ENCODE data around the gene GCNT4.
A peak's percentile ranks its signal among the peaks of the same experiment; 100 is the strongest.
"Not testable (repeated sequence)": the region's sequence is repeated elsewhere in the genome, so short reads cannot be mapped to it uniquely, and the experiment has no call there.

GCNT4 gene, protein sequence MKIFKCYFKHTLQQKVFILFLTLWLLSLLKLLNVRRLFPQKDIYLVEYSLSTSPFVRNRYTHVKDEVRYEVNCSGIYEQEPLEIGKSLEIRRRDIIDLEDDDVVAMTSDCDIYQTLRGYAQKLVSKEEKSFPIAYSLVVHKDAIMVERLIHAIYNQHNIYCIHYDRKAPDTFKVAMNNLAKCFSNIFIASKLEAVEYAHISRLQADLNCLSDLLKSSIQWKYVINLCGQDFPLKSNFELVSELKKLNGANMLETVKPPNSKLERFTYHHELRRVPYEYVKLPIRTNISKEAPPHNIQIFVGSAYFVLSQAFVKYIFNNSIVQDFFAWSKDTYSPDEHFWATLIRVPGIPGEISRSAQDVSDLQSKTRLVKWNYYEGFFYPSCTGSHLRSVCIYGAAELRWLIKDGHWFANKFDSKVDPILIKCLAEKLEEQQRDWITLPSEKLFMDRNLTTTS

GRCh38 chr5:75052192-75053053 lies at the start of gene GCNT4:
Gene GCNT4, minus strand, starts transcription at chr5:75052558. Its CDS starts 22,521 bp downstream, at chr5:75030037.
- no peak for DNase-seq (ENCODE audit: extremely low read depth in 1 of 2, low read depth in 1 of 2)

- DNase-seq (ENCODE audit: extremely low read depth in 1 of 2, low read depth in 1 of 2): not testable (repeated sequence)
These were observed 43.6 kb upstream of the GCNT4 start for GRCh38 chr5:75095956-75096355.

GRCh38 chr5:75091597-75091996 lies 39.2 kb upstream of the GCNT4 start:
- no peak for DNase-seq (ENCODE audit: extremely low read depth in 1 of 2, low read depth in 1 of 2)

DNA sequence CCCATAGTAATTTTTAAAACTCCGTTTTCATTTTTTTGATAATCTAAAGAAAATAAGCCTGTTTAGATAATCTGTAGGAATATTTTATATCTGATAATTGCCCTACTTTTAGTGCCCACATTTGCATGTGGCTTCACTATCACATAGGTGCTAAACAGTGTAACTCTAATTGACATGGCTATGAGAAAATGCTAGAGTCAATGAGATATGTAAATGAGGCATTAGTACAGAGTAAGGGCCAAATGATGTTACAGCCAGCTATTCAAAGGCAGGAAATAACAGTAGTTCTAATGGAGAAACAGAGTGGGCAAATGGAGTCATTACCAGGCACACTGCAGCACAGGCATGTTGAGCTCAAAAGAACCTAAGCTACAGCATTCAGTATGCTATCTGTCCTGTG lies 37.3 kb upstream of the GCNT4 start:
- no peak for DNase-seq (ENCODE audit: extremely low read depth in 1 of 2, low read depth in 1 of 2)

- peak; percentile 23 to 54 for DNase-seq (ENCODE audit: extremely low read depth in 1 of 2, low read depth in 1 of 2)
These were observed 36.8 kb upstream of the GCNT4 start for GRCh38 chr5:75089137-75089536.

DNA sequence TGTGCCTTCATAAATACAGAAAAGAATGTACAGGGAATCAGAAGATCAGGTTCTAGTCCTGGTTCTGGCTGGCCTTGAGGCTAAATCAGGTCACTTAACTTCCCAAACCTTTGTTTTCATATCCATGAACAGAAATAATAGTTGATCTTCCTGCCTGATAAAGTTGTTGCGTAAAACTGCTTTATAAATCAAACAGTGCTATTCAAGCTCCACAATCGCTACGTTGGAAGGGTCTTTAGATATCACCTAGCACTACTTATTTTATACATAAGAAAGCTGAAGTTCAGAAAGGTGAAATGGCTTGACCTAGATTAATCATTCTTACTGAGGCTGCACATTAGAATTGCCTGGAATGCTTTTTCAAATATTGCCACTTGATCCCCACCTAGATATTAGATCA lies 36.3 kb upstream of the GCNT4 start:
- DNase-seq (ENCODE audit: extremely low read depth in 1 of 2, low read depth in 1 of 2): no peak

GRCh38 chr5:75081510-75081909 lies 29.2 kb upstream of the GCNT4 start:
- DNase-seq (ENCODE audit: extremely low read depth in 1 of 2, low read depth in 1 of 2): no peak

DNA sequence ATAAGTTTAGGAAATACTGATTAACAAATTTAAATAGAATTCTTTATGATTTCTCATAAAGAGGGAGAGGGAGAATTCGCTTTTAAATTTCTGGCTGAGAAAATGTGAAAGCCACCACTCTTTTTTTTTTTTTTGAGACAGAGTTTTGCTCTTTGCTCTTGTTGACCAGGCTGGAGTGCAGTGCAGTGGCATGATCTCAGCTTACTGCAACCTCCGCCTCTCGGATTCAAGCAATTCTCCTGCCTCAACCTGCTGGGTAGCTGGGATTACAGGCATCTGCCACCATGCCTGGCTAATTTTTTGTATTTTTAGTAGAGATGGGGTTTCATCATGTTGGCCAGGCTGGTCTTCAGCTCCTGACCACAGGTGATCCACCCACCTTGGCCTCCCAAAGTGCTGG lies 27.0 kb upstream of the GCNT4 start:
- DNase-seq (ENCODE audit: extremely low read depth in 1 of 2, low read depth in 1 of 2): not testable (repeated sequence)

DNA sequence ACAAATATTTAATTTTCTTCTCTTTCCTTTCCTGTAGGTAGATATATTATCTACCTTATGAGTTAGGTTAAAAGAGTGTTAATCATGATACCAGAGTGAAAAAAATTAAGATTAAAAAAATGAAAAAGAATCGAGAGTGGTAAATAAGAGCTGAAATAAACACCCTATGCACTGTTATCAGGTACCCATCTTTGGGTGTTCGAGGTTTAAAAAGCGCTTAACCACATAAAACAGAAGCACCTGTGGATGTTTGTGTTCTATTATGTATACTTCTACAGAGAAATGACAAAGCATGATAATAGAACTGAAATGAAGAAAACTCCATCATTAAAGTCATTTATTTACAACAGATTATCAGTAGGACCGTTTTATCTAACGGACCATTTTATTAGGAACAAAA lies 25.7 kb upstream of the GCNT4 start:
- no peak for DNase-seq (ENCODE audit: extremely low read depth in 1 of 2, low read depth in 1 of 2)

- no peak for DNase-seq (ENCODE audit: extremely low read depth in 1 of 2, low read depth in 1 of 2)
These were observed 19.7 kb upstream of the GCNT4 start for GRCh38 chr5:75072061-75072460.

DNA sequence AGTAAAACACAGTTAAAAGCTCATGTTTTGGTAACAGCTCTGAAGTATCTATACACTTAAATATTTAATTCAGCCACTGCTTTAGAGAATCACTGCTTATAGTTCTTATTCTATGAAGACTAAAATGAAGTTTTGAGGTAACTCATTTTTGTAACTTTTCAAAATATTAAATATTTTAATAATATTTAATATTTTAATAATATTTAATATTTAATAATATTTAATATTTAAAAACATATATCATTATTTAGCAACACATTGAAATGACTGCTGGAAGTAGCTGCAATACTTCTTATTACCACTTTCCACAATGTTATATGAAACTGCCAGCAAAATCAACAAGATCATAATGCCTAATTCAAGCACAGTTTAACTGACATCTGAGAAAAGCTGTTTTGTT lies 18.7 kb upstream of the GCNT4 start:
- no peak for DNase-seq (ENCODE audit: extremely low read depth in 1 of 2, low read depth in 1 of 2)

DNA sequence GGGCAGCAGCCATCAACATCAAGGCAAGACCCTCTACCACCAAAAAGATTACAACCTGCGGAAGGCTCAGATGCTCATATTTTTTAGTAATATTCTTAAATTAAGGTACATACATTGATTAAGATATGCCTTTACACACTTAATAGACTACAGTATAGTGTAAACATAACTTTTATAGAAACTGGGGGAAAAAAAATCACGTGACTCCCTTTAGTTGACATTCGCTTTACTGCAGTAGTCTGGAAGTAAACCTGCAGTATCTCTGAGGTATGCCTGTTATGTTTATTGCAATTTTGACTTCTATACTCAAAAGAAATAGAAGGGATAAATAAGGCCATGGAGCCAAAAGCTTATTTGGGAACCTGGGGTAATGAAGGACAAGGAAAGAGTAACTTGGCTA lies 15.1 kb upstream of the GCNT4 start:
- no peak for DNase-seq (ENCODE audit: extremely low read depth in 1 of 2, low read depth in 1 of 2)

DNA sequence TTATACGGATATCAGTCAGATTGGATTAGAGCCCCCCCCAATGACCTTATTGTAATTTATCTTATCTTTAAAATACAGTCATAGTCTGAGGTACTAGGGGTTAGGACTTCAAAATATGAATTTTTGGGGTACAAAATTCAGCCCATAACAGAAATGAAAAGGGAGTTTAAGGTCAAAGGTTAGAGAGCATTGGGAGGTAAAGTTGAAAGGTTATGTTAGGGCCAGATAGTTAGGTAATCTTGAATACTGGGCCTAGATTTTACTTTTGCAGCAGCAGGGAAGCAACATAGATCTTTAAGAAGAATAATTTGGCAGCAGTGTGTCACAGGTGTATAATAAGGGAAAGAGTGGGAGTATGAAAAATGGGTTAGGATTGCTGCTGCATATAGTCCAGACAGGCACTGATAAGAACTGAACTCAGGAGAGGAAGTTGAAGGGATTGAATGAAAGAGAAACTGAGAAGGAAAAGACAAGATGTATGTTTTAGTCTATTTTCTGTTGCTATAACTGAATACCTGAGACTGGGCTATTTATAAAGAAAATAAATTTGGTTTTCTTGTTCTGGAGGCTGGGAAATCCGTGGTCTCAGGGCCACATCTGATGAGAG lies 10.7 kb upstream of the GCNT4 start:
- no peak for DNase-seq (ENCODE audit: extremely low read depth in 1 of 2, low read depth in 1 of 2)

DNA sequence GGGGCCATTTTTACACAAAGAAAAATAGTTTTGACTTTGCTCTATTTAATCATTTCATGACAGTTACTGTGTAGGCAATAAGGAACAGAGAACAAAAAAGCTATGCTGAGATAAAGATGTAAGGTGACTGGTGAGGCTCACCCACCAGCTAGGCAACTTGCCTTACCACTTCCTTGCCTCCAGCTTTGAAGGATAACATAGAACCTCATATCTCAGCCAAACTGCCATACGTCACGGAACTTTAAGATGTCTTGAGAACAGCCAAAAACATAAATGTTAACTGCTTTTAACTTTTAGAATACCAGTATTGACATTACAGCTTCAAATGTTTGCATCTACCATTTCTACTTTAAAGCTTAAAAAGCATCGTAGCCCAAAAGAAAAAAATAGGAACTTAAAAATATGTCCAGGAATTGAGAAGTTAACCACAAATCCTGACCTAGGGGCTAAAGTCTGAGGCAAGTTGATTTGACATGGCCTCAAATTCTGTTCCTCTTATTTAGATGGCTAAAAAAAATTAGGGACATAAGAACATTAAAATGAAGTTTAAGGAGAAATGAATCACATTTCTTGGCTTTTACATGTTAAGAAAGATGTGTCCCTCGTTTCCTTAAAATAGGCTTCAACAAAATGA lies 7.7 kb upstream of the GCNT4 start:
- no peak for DNase-seq (ENCODE audit: extremely low read depth in 1 of 2, low read depth in 1 of 2)

DNA sequence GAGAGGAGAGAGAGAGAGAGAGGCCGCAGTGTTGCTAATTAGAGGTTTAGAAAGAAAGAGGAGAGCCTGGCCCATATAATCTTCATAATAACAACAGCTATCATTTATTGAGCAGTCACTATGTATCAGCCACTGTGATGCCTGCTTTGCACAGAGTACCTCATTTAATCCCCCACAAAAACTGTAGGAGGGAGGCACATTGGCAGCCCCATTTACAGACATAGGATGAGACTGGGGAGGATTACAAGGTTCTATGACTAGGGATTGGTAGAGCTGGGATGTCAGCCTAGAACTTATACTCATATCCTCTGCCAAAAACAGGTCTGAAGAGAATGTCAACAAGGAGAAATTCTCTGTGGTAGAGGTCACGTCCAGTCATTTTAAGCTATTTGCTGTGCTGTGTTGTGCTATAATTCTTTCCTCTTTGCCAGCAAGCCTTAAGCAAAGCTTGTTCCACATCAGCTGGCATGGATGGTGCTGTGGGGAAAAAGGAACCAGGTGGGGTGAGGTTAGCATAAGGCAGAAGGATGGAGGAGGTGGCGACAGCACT lies 6.7 kb upstream of the GCNT4 start:
- no peak for DNase-seq (ENCODE audit: extremely low read depth in 1 of 2, low read depth in 1 of 2)

DNA sequence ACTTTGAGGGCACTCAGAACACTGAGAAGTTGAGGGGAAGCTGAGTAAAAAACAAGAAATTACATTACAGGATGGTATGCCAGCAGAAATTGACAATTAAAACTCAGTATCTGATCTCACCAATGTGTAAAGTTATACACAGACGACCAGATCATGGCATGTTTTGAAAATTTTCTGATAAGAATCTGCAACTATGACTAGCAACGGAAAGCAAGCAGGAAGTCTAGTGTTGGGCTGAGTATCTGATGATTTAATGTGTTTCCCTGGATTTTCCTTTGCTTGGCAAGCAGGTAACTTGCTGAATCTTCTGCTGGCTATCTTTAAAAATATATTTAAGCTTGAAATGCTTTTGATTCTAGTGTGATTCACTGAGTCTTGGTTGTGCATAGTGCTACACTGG lies 5.2 kb upstream of the GCNT4 start:
- DNase-seq (ENCODE audit: extremely low read depth in 1 of 2, low read depth in 1 of 2): no peak

DNA sequence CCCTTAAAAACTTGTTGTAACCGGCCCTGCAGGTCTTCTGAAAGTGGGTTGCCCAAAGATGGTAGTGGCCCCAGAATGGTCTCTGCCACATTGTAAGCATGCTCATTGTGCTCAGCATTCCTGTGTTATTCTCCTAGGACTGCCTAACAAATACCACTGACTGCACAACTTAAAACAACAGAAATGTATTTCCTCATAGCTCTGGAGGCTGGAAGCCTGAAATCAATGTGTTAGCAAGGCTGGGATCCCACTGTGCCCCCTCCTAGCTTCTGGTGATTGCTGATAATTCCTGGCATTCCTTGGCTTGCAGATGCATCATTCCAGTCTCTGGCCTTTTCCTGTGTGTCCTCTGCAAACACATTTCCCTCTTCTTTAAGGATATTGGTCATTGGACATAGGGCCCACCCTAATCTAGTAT lies 3.4 kb upstream of the GCNT4 start:
- no peak for DNase-seq (ENCODE audit: extremely low read depth in 1 of 2, low read depth in 1 of 2)

DNA sequence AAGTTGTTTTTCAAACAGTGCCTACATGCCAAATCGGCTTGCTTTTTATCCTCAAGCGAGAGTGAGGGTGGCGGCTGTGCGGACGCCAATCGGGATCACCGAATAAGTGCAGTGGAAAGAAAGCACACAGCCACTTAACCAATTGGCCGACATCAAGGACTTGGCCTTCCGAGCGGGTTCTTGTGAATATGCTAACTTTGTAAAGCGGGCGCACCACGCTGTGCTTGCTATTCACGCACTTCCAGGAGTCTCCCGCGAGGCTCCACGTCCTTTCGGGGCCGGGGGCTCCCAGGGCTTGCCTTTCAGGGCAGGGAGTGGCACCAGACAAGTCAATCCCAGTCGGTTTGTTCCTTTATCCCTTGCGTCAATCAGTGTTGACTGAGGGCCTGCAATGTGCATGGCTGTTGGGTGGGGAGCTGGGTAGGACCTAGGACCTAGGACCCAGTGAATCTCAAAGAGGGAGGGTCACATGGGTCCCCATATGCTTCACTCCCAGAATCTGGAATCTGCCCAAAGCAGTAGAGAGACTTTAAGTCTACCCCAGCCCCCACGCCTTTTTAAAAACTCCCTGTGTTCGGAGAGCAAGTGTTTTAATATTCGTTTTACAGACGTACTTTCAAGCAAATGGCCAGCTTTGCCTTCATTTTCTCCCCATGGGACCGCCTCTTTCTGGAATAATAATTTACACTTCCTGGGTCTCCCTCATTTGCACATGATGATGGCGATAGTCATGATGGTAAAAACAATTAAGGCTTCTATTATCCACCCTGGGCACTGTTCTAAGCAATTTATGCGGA lies 2.0 kb upstream of the GCNT4 start:
- no peak for DNase-seq (ENCODE audit: extremely low read depth in 1 of 2, low read depth in 1 of 2)

DNA sequence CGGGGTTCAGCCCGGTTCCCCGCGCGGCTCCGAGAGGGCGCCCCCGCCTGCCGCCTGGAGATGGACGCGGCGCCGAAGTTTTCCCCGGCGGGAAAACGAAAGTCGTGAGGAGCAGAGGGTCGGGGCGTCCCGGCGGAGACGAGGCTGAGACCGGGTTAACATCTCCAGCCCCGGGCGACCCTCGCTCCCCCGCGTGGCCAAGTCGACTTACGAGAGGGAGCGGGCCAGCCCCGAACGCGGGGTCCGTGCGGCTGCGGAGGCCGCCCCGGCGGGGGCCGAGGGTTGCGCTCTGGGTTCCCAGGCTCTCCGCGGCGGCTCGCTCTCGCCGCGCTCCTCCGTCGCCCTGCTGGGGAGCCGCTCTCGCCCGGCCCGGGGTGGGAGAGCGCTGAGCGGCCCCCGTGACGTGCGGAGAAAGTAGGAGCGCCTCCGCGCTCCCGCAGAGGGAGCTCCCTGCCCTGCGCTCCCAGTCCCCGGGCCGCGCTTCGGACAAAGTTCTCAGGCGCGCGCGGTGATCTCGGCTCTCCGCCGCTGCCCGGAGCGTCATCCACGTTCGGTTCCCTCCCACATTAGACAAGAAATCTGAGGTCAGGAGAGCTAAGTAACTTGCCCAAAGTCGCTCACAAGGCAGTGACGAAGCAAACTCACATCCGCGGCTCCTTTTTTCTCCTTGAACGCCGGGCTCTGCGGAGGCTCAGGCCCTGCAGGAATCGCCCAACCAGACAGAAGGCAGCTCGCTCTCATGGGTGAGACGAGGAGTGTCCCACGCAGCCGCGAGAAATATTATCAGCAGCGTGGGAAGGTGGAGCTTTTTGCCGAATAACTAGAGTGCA lies 1.2 kb upstream of the GCNT4 start:
- DNase-seq (ENCODE audit: extremely low read depth in 1 of 2, low read depth in 1 of 2): peak in 1 of 2 donors; percentile 48

All from stimulated activated CD8-positive, alpha-beta memory T cell treated with anti-CD3 and anti-CD28 coated beads, Interleukin-7, amount 100 ng/mL, for 48 hours (primary cell).